ENCODE measurements around the gene TXNDC12.

Gene TXNDC12

GRCh38 chr1:52002038-52002917 lies 52.7 kb downstream of the TXNDC12 start:
- FAIRE-seq (peak; percentile 79), DNase-seq (ENCODE audit: low spot score) (peak; percentile 85)

GRCh38 chr1:51998701-51999100 lies 56.3 kb downstream of the TXNDC12 start:
- DNase-seq (ENCODE audit: low spot score) (no peak), FAIRE-seq (no peak)

- DNase-seq (ENCODE audit: low spot score) (no peak), FAIRE-seq (no peak)
These were observed 57.0 kb downstream of the TXNDC12 start for GRCh38 chr1:51997974-51998382.

- FAIRE-seq: no peak
- peak; percentile 95 for DNase-seq (ENCODE audit: low spot score)
These were observed 64.5 kb downstream of the TXNDC12 start, which contains the start of gene RAB3B for GRCh38 chr1:51990478-51990965. TSS of gene RAB3B (minus strand) at chr1:51990700. CDS start at chr1:51977117, 13,583 bp downstream.

GRCh38 chr1:51989582-51990477 lies 65.2 kb downstream of the TXNDC12 start:
- DNase-seq (ENCODE audit: low spot score) (peak; percentile 20), FAIRE-seq (no peak)

- no peak for FAIRE-seq
- no peak for DNase-seq (ENCODE audit: low spot score)
These were observed 66.7 kb downstream of the TXNDC12 start for GRCh38 chr1:51988254-51988653.

GRCh38 chr1:51986718-51987117 lies 68.3 kb downstream of the TXNDC12 start:
- FAIRE-seq (no peak), DNase-seq (ENCODE audit: low spot score) (no peak)

GRCh38 chr1:51982161-51982560 lies 72.8 kb downstream of the TXNDC12 start:
- DNase-seq (ENCODE audit: low spot score) (no peak), FAIRE-seq (no peak)

GRCh38 chr1:51981555-51981954 lies 73.4 kb downstream of the TXNDC12 start:
- FAIRE-seq (no peak), DNase-seq (ENCODE audit: low spot score) (no peak)

- no peak for FAIRE-seq
- DNase-seq (ENCODE audit: low spot score): no peak
These were observed 76.9 kb downstream of the TXNDC12 start for GRCh38 chr1:51978099-51978498.

GRCh38 chr1:51976846-51977602 lies 78.0 kb downstream of the TXNDC12 start:
- no peak for FAIRE-seq

GRCh38 chr1:51973587-51974474 lies 81.2 kb downstream of the TXNDC12 start:
- FAIRE-seq: no peak
- DNase-seq (ENCODE audit: low spot score): no peak

More at GRCh38 chr1:51976846-51977602, 78.0 kb downstream of the TXNDC12 start:
- DNase-seq (ENCODE audit: low spot score): no peak

All from urothelium cell line (cell line).